ENCODE results near the gene OLR1.
"Not testable (repeated sequence)": the region's sequence is repeated elsewhere in the genome, so short reads cannot be mapped to it uniquely, and the experiment has no call there.

The OLR1 gene

GRCh38 chr12:10189653-10190052, 17.7 kb upstream of the OLR1 start:
- H3K4me3 ChIP-seq (ENCODE audit: low read depth, low read length): no peak overlapping the region
- no peak for TF ChIP-seq CTCF (IDR thresholded peaks at IDR 0.05; ENCODE audit: low read depth, low read length)

GRCh38 chr12:10186958-10187357, 15.0 kb upstream of the OLR1 start:
- H3K4me3 ChIP-seq (ENCODE audit: low read depth, low read length): not testable (repeated sequence)

DNA sequence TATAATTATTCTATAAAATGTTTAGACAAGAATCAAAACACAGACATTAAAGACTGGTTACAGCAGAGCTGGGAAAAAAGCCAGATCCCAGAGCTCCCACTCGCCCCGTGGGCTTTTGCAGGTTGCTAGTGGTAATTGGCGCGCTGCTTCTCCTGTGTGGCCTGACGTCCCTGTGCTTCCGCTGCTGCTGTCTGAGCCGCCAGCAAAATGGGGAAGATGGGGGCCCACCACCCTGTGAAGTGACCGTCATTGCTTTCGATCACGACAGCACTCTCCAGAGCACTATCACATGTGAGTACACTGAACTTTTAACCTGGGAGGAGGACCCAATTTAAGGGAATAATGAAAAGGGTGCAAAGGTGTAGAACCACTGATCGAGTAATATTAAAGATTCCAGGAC, 14.4 kb upstream of the OLR1 start:
- no peak overlapping the region for H3K4me3 ChIP-seq (ENCODE audit: low read depth, low read length)
- no peak for TF ChIP-seq CTCF (IDR thresholded peaks at IDR 0.05; ENCODE audit: low read depth, low read length)

DNA sequence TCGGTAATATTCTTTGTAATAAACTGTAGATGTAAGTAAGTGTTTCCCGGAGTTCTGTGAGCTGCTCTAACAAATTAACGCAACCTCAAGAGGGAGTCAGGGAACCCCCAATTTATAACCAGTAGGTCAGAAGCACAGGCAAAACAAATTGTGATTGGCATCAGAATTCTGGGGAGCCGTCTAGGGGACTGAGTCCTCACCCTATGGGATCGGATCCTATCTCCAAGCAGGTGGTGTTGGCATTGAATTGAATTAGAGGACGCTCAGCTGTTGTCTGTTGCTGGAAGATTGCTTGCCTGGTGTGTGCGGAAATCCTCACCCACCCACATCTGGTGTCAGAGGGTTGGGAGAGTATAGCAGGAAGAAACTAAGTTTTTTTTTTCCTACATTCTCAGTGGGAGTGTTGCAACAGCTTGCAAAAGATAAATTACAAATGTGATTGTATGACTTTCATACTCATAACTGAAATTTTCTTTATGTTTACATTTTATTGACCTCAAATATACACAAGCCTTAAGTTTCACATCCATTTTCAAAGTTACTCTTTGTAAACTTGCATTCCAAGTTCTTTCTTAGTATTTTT, 12.4 kb upstream of the OLR1 start:
- TF ChIP-seq CTCF (IDR thresholded peaks at IDR 0.05; ENCODE audit: low read depth, low read length): no peak
- H3K4me3 ChIP-seq (ENCODE audit: low read depth, low read length): peak overlapping the region; percentile 32; the same call in 1 of the 2 replicates

DNA sequence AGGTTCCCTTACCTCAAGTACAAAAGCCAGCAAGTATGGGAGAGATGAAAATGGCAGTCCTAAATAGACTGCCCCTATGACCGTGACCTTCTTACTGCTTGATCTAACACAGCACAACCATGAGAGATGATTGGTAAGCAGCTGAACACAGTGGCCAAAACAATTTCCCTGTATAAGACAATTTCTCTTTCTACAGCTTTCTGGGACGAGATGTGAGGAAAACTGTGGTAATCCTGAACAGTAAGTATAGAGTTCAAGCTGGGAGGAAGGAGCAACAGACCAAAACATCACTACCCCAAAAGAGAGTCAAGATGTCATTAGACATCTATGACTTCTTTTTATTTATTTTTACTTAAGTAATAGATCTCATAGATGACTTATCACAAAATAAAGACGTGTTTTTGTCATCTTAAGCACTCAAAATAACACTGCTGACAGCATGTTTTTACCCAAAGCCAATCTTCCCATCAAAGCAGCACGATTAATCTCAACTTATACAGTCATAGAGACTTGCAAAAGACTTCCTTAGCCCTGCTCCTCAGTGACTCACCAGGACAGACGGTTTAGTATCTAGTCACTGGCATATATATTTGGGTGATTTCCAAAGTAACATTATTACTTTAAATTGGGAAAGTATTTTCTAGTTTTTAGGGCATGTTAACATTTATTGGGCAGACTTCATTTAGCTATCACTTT, 10.6 kb upstream of the OLR1 start:
- no peak overlapping the region for H3K4me3 ChIP-seq (ENCODE audit: low read depth, low read length)
- TF ChIP-seq CTCF (IDR thresholded peaks at IDR 0.05; ENCODE audit: low read depth, low read length): no peak

GRCh38 chr12:10179776-10180181, 7.8 kb upstream of the OLR1 start:
- no peak for TF ChIP-seq CTCF (IDR thresholded peaks at IDR 0.05; ENCODE audit: low read depth, low read length)
- no peak overlapping the region for H3K4me3 ChIP-seq (ENCODE audit: low read depth, low read length)

DNA sequence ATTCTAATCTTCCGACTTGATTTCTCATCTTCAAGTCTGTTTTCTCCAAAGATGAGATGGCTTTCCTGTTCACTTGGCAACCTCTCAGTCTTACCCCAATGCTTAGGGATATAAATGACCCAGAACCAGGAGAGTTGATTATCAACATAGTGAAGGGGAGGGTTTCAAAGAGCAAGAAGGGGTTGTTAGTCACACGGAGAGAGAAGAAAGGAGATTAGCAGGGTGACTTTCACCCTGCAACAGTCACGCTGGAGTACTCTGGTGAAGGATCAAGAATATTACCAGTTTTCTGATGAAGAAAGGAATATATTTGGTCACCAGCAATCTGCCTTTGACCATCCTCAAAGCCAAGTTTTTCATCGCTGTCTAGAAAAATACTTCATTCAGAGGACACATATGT, 6.9 kb upstream of the OLR1 start, which contains the start of gene TMEM52B:
Gene TMEM52B (plus strand): TSS at position 212 of the 400 bp plus-strand sequence. CDS start 543 bp downstream, outside the sequence.
- H3K4me3 ChIP-seq (ENCODE audit: low read depth, low read length): no peak within 1 kb of the TSS
- no peak for TF ChIP-seq CTCF (IDR thresholded peaks at IDR 0.05; ENCODE audit: low read depth, low read length)

Measured in WI38 (cell line).